Stimulated activated CD4-positive, alpha-beta T cell treated with anti-CD3 and anti-CD28 coated beads, TNF-alpha, amount 100 ng/mL, for 48 hours (primary cell): ENCODE measurements around the gene SNX10.

Experiments used
- DNase-seq, 3 donors: peaks; one replicate each; pipeline ENCODE4 v3.0.0-alpha.2; 2020; ENCODE audit warnings: low read depth in 3 of 3

The SNX10 gene

DNA sequence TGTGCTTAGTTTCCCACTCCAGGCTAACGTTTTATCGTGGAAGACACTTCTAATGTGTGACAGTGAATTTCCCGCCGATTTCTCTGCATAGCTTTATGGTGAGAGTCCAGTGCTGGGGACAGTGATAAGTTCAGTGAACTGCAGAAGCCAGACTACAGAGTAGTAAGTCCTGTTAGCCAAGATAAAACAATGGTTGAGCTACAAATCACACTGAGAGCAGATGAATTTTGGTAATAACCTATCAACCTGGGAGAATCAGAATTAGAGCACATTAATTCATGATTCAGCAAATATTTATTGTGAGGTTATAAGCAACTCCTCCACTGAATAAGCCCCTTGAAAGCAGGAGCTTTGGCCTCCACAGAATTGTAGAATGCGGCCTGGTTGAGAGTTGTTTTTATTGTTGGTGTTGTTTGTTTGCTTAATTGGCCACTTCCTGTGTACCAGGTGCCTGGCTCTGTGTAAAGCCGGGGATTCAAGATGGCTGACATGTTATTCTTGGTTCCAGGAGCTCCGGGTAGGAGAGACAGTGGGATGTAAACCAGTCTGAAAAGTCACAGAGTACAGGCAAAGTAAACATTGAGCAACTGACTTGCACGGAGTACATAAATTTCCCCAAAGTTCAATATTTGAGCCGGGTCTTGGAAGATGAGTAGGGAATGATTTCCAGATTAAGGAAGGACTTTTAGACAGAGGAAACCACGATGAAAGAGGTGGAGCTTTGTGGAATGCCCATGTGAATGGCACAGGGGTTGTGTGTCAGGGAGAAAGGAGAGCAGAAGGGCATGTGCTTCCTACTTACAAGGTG is 112.7 kb downstream of the SNX10 start:
- DNase-seq, result no peak

DNA sequence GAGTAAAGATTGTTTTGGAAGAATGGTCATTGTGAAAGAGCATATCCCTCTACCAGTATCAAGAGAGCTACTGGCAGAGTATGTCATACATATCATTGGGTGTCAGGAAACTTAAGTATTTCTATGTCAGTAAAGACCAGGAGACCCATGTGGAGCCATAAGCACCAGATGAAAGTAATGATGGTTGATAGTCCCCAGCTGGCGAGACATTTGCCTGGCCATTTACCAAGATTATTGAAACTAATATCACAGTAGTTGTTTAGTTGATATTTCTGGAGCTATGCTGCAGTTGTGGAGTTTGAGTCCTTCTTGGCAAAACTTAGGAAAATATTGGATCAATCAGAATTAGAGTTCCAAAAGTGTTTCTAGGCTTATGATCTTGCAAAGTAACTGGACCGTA is 114.8 kb downstream of the SNX10 start:
- DNase-seq, result no peak

DNA sequence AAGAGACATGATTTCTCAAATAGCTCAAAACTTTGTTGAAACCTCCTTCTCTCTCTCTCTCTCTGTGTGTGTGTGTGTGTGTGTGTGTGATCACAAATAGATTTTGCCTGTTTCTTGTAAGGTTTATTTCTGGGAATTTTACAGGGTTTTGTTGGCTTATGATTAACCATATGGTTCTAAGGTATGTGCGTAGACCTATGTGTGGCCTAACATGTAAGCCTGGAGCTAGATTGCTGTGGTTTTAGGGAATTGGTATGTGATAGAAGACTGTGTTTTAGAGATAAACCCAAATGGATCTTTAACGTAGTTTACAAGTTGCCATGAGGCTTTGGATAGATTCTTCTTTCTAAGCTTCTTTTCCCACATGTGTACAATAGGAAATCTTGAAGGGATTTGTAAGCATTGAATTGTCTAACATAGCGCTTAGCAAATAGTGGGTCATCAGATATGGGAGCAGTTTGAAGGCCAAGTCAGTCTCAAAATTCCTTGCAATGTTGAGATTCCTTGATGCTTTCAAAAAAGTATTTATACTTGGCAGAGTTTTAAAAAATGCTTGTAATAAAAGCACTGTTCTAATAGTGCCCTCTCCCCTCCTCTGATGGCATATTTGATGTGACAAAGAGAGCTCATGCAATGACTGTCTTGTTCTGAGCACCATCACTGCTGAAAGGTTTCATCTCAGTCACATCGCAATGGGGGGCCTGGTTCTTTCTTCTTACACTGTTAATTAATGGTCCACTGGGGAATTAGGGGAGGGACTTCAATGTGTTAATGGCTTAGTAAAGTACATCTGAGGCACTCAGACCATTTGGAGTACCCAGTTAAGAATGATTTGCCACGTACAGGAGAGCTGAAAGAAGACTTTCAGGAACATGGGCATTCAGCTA is 118.2 kb downstream of the SNX10 start:
- no peak for DNase-seq

DNA sequence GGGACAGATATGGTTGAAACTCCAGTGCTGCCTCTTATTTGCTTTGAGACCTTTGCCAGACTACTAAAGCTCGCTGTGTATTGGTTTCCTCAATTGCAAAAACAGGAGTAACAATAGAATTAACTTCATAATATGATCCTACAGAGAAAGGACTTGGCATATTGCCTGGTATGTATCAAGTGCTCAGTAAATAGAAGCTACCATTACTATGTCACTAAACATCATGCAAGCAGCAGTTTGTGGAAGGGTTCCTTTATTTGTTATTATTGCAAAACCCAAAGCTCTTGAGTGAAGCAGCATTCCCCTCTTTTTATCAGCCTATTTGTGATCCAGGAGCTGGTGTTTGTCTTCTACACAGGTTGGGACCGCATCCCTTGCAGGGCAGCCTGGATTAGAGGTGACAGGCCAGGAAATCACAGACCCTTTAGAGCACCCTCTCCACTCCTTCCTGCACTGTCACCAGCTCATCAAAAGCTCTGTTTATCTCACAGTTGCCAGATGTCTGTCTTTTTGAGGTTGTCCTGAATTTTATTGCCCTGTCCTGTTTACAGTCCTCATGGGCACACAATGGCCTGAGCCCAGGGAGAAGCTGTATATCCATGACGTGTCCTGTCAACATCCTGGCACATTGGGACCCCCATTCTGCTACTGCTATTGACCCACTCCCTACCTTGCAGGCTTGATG is 121.5 kb downstream of the SNX10 start:
- DNase-seq, result no peak

DNA sequence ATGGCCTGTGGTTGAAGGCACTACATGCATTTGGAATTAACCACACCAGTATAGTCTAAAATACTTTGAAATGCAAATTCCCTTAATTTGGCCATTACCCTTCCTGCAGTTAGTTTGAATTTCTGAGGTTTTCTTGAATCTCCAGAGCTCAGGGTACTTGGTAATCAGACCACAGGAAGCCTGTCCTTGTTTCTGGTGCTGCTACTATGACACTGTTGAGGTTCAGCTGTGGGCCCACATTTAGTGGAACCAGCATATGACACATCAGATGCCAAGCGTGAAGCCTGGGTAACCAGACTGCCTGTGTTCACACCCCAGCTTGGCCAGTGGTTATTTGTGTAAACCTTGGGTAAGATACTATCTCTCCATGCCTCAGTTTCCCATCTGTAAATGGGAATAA is 124.3 kb downstream of the SNX10 start:
- no peak for DNase-seq

DNA sequence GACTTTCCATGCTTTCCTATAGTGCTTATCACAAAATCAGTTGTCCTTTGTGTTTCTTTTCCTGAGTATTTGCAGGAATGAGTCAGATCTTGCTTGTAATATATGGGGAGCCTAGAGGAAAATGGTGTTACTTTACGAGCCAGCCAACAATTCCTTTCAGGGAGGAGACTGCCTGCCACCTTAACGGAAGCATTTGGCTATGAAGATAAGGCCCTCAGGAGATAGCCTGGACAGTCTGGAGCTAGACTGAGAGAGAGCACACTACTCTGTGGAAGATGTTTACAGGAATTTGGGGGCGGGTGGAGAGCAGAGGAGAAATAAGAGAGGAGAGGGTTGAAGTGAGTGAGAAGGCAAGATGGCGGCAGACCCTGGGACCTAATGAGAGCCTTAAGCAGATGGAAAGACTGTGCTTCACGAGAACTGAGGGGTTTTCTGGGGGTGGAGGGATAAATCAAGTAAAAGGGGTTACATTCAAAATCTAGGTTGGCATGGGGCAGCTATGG is 126.3 kb downstream of the SNX10 start:
- no peak for DNase-seq

DNA sequence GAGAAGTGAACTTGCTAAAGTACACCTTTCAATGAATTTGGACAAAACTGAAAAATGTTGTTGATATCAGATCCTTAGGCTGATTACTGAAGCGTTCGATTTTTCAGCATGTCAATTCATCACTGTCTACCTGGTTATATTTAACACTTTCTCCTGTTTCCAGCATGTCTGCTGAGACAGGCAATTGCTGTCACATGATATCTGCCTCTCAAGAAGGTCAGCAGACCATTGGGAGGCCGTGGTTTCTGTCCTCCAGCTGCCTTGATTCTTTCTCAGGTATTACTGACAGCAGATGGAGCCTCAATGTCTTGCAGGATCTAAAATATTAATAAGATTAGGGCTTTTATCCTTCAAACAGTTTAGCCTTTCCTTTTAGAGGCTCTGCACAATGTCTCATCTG is 127.5 kb downstream of the SNX10 start:
- DNase-seq, result no peak

DNA sequence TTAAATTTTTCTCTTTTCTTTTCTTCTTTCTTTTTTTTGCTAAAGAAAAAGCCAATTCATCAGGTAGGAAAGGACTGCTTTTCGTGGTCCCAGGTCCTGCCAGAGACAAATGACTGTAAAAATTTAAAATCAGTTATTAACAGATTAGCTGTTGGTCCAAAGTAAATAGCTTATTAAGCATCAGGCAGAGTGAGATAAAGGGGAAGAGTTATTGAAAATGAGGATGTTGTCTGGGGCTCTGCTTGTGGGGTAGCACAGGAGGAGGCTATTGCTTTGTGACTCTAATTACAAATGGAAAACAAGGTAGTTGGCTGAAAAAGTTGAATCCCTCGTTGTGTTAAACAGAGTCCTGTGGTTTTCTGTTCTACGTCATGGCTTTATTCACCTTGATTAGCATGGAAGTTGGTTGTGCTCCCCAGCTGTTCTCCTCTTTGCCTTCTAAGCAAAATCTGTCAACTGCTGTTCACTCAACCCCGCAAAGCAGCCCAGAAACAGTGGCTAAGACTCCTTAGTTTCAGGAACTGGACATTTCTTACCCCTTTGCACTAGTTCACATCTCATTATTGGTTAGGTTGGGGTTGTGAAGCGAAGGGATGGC is 128.9 kb downstream of the SNX10 start:
- DNase-seq, result no peak

DNA sequence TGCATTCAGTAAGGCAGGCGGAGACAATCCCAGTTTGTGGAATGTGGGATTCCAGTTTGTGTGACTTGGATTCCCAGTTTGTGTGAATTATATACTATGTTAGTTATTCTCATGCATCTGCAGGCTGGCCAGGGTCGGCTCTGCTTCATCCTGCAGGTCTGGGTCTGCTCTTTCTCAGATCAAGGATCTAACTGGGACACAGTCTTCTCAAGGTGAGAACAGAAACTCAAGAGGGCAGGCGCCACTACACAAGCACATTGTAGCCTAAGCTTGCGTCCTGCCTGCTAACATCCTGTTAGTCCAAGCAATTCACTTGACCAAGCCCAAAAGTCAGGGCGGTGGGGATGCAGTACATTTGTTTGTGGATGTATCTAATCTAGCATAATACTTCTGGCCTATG is 131.1 kb downstream of the SNX10 start:
- no peak for DNase-seq

DNA sequence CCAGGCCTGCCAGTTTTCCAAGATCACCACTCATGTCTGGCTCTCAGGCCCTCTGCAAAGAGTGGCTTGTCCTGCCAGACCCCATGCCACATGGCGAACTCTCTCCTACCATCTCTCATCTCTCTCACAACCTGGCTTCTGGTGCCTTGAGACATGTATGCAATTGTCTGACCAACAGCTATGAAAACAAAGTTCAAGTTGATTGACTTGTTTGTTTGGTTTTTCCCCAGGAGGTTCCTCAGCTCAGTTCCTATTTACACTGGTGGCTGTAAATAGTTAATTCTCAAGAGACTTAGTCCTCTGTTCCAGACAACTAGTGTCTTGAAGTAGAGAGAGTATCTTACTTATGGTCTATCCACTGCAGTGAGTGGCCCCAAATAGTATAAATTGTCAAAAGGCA is 131.8 kb downstream of the SNX10 start:
- no peak for DNase-seq
